HG02623 (cell line): ENCODE data around the gene NSL1.
"Not testable (repeated sequence)": the region's sequence is repeated elsewhere in the genome, so short reads cannot be mapped to it uniquely, and the experiment has no call there.

Experiments
- ATAC-seq: cut with Tn5 transposase; IDR thresholded peaks from one replicate; pipeline ENCODE4 v1.9.1; 2021; ENCODE audit warnings: moderate library complexity; ENCODE audit not compliant: unreplicated experiment

The NSL1 gene

GRCh38 chr1:212752252-212752933 is 39.2 kb downstream of the NSL1 start:
- no peak for ATAC-seq

- ATAC-seq: no peak
Measured at GRCh38 chr1:212749821-212750535, 41.6 kb downstream of the NSL1 start.

GRCh38 chr1:212746546-212746945 is 45.0 kb downstream of the NSL1 start:
- no peak for ATAC-seq

GRCh38 chr1:212745303-212745702 is 46.3 kb downstream of the NSL1 start:
- no peak for ATAC-seq

- no peak for ATAC-seq
Measured at GRCh38 chr1:212743901-212744475, 47.6 kb downstream of the NSL1 start.

GRCh38 chr1:212738330-212738729 is 53.2 kb downstream of the NSL1 start:
- no peak for ATAC-seq

- no peak for ATAC-seq
Measured at GRCh38 chr1:212737559-212737958, 54.0 kb downstream of the NSL1 start.

- no peak for ATAC-seq
Measured at GRCh38 chr1:212733109-212733508, 58.5 kb downstream of the NSL1 start.

- ATAC-seq: no peak
Measured at GRCh38 chr1:212731630-212732029, 59.9 kb downstream of the NSL1 start.

- ATAC-seq: no peak
Measured at GRCh38 chr1:212728606-212729005, 63.0 kb downstream of the NSL1 start.

GRCh38 chr1:212727386-212728181 is 64.0 kb downstream of the NSL1 start:
- no peak for ATAC-seq

GRCh38 chr1:212724679-212725078 is 66.9 kb downstream of the NSL1 start:
- ATAC-seq: not testable (repeated sequence)

- no peak for ATAC-seq
Measured at GRCh38 chr1:212722270-212722957, 69.2 kb downstream of the NSL1 start.

- no peak for ATAC-seq
Measured at GRCh38 chr1:212721388-212722247, 70.0 kb downstream of the NSL1 start.

- no peak for ATAC-seq
Measured at GRCh38 chr1:212719633-212720032, 71.9 kb downstream of the NSL1 start.

GRCh38 chr1:212718499-212718898 is 73.1 kb downstream of the NSL1 start:
- ATAC-seq: no peak

GRCh38 chr1:212716161-212716560 is 75.4 kb downstream of the NSL1 start:
- no peak for ATAC-seq

- ATAC-seq: no peak
Measured at GRCh38 chr1:212713465-212714136, 78.0 kb downstream of the NSL1 start.
